Measurements from ENCODE around the gene MLNR.
A peak's percentile ranks its signal among the peaks of the same experiment; 100 is the strongest.

MLNR gene, protein sequence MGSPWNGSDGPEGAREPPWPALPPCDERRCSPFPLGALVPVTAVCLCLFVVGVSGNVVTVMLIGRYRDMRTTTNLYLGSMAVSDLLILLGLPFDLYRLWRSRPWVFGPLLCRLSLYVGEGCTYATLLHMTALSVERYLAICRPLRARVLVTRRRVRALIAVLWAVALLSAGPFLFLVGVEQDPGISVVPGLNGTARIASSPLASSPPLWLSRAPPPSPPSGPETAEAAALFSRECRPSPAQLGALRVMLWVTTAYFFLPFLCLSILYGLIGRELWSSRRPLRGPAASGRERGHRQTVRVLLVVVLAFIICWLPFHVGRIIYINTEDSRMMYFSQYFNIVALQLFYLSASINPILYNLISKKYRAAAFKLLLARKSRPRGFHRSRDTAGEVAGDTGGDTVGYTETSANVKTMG

DNA sequence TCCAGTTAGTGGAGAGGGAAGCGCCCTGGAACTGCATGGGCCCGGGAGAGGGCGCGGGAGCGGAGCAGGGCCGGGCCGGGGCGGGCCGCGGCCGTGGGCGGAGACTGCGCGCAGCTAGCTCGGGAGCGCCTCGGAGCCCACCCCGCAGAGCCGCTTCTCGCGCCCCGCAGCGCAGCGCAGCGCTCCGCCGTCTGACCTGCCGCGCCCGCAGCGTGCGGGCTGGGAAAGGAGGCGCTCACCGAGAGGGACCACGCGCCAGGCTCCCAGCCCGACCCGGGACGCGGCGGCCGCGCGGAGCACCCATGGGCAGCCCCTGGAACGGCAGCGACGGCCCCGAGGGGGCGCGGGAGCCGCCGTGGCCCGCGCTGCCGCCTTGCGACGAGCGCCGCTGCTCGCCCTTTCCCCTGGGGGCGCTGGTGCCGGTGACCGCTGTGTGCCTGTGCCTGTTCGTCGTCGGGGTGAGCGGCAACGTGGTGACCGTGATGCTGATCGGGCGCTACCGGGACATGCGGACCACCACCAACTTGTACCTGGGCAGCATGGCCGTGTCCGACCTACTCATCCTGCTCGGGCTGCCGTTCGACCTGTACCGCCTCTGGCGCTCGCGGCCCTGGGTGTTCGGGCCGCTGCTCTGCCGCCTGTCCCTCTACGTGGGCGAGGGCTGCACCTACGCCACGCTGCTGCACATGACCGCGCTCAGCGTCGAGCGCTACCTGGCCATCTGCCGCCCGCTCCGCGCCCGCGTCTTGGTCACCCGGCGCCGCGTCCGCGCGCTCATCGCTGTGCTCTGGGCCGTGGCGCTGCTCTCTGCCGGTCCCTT lies at the start of gene MLNR:
Gene MLNR (plus strand): TSS at position 303 of the 820 bp plus-strand sequence. CDS start 0 bp downstream, at position 303.
- no peak for DNase-seq (ENCODE audit: low spot score)
- FAIRE-seq, result no peak

DNA sequence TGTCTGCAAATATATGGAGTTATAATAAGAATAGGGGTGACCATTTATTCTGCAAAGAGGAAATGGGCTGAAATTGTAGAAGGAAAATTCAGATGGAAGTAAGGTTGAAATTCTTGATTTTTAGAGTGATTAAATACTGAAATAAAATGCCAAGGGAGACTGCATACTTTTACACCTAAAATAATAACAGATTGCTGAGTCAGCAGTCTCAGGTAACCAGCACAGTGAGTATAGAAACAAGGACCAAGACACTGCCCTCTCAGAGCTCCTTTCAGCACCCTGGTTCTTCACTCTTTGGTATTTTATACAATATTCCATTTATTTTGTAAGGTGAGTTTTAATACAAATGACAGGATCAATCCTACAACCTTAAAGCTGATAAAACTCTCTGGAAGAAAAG lies 48.8 kb upstream of the MLNR start:
- DNase-seq (ENCODE audit: low spot score), result no peak
- no peak for FAIRE-seq

DNA sequence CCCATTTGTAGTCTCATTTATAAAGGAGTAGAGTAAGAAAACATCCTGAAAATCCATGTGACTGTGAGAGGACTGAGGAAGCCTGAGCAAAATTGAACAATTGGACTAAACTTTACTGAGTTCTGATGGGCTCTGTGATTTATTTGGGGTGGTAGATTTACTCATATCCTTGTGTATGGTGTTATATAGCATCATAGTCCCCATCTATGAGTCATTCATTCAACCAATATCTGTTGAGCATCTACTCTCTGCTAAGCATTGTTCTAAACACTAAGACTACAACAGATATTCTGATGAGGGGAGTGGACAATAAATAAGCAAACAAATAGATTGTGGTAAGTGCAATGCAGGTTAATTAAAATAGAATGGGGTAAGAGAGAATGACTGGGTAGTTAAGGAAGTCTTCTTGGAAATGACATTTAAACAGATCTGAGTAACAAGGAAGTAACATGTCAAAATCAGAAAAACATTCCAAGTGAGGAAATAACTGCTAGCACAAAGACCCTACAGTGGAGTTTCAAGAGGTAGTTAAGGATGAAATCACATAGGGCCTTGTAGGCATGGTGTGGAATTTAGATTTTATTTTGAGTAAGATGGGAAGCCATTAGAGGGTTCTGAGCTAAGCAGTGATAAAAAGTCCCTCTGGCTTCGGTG lies 36.3 kb upstream of the MLNR start:
- FAIRE-seq (no peak), DNase-seq (ENCODE audit: low spot score) (no peak)

DNA sequence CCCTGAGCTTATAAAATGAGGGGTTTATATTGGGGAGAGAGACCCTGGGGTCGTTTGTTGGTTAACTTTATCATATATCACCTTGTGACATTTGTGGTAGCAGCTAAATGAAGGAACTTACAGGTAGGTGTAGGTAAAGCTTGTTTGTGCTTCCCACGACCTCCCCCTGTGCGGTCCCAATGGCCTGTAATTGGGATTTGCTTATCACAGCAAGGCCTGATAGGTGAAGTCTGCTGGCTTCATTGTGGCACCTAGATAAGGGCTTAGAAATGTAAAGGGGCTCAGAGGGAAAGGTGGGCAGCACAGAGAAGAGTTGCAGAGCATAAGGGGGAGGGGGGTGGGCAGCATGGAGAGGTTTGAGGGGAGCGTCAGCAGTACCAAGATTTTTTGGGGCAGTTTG lies 35.5 kb upstream of the MLNR start:
- DNase-seq (ENCODE audit: low spot score) (no peak), FAIRE-seq (no peak)

DNA sequence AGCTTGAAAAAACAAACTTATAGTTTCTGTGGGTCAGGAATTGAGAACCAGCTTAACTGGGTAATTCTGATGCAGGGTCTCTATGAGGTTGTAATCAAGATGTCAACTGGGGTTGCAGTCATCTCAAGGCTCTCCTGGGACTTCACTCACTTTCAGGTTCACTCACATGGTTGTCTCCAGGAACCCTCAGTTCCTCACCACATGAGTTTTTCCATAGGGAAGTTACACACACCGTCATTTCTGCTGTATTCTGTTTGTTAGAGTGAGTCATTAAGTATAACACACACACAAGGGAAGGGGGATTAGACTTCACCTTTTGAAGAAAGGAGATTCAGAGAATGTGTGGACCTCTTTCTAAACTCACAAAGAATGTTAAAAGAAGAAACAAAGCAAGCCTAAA lies 34.9 kb upstream of the MLNR start:
- FAIRE-seq, result no peak

DNA sequence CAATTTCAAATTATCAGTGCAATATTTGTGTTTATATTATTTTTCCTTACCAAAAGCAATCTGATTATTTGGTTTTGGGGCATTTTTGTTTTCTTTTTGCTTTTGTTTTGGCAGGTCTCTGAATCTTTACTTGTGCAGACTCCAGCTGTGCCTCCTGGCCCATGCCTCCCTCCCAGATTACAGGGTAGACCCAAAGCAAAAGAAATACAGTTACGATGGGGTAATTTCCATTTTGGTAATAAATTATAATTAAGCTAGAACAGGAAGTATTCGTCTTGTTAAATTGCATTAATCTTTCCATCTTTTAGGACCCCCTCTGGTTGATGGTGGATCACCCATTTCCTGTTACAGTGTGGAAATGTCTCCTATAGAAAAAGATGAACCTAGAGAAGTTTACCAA lies 29.2 kb upstream of the MLNR start:
- DNase-seq (ENCODE audit: low spot score), result no peak
- FAIRE-seq, result no peak

More for the DNA sequence above, 34.9 kb upstream of the MLNR start:
- no peak for DNase-seq (ENCODE audit: low spot score)

DNA sequence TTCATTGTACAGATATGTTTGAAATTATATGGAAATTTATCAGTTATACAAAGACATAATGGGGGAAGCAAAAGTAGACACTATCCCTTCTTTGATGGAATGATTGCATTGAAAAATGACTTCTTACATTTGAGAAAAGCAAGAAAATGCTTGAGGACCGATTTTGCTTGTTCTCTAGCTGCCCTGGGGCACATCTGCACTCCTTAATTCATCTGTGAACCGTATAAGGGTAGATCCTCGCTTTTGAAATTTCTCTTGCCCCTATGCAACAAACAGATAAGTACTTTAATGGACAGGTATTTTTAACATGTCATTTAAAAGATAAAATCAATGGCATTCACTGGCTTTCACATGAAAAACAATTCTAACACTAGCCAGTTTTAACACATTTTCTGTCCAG lies 13.5 kb upstream of the MLNR start:
- FAIRE-seq, result no peak
- no peak for DNase-seq (ENCODE audit: low spot score)

DNA sequence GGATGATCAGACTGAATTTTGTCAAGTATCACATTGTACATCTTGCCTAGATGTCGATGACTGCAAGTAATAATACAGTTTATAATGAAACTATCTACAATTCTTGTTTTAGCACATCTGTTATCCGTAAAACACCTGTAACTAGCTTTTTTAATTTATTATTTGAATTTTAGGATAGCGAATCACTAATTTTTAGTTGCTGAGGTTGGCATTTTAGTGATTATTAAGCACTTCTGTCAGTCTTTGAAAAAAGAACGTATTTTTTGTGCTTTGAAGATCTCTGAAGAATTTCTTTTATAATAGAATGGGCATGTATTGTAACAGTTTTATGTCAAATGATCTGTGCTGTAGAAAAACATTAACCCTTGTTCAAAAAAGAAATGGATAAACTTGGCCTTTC lies 11.5 kb upstream of the MLNR start:
- FAIRE-seq (no peak), DNase-seq (ENCODE audit: low spot score) (no peak)

DNA sequence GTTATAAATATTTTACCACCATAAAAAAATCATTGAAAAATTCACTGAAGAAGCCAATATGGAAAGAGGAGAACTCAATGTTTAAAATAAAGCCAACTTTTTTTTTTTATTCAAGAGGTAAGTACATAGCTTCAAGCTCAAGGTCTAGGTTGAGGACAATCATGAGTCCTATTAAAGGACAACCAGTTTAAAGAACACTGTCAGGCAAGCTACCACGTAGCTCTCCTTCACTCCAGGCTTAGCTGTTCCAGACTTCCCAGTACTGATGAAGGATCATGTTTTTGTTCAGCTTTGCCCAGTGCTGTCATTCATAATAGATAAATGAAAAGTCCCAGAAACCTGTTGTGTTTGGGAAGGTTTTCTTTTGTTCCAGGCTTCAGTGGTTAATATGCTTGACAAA lies 10.0 kb upstream of the MLNR start:
- FAIRE-seq, result no peak
- DNase-seq (ENCODE audit: low spot score), result no peak

DNA sequence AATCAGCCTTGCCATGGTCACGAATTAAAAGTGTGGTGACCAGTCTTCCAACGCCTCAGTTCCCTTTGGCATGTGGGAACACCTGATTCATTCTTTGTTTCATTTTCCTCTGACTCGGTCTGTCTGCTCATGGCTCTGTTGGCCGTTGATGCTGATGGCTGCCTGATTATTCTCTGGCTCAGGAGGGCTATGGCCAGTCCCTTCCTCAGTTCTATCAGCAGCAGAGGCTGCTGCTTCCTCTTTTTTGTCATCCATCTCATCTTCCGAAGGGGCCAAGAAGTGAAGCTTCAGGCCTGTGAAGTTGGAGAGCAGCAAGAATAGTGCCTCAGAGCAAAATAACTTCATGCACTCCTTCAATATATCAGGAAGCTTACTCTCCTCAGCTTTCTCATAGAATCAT lies 9.5 kb upstream of the MLNR start:
- no peak for DNase-seq (ENCODE audit: low spot score)
- no peak for FAIRE-seq

DNA sequence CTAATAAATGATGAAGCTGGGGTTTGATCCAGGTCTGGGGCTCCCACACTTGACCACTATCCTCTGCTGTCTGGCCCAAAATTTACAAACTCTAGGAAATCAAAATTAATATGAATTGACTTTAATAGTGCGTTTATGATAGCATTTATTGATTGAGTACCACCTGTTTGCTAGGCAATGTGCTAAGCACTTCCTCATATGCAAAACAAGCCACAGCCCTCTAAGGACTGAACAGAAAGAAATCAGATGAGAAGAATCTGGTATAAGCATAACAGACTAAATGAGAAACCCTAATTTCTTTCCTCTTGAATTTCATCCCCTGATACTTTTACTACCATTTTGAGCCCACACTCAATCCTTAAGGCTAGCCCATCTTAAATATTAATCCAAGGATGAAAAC lies 6.6 kb upstream of the MLNR start:
- no peak for FAIRE-seq

DNA sequence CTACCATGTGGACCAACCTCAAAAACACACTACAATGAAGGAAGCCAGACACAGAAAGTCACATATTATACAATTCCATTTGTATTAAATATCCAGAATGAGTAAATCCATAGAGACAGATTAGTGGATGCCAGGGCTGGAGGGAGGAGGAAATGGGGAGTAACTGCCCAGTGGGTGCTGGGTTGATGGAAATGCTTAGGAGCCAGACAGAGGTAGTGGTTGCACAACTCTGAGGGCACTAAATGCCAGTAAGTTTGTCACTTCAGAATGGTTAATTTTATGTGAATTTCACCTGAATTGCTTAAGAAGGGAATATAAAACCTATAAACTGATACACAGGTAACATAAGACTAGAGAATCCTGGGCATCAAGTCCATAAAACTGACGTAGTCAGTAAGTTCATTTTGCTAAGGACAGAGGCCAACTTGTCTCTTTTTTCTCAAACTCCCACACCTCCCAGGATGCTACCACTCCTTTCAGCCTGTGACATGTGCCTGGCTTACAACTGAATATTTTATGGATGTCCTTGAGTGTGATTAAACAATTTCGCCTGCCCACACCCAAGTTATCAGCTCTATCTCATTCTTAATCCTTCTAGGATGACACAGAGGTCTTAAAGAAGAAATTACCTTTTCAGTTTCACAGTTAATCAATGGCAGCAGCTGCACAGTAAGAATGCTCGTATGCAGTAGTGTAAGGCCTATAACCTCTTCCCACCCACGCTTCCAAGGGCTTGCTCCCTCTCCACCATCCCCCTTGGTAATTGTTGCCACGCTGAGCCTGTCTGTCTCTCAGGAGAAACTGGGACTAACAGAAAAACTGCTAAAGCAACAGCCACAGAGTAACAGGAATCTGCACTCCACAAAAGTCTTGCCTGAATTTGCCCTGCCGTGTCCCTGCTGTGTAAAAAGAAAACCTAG lies 5.9 kb upstream of the MLNR start:
- no peak for FAIRE-seq
- no peak for DNase-seq (ENCODE audit: low spot score)

More for the DNA sequence above, 6.6 kb upstream of the MLNR start:
- DNase-seq (ENCODE audit: low spot score), result no peak

DNA sequence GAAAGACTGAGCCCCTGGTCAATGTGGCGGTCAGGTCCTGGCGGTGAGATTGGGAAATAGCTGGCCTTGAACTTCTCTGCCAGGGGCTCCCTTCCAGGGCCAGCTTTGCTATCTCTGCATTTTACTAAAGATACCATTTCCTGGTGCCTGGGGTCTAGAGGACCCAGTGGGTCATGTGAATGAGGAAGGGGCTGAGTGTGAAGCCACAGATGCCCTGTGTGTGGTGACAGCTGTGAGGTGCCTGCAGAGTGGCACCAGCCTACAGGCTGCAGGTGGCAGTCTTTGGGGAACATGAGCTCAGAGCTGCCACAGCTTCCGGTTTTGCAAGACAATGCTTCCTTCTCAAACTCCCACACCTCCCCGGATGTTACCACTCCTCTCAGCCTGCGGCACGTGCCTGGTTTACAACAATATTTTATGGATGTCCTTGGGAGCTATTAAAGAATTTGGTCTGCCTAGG lies 5.2 kb upstream of the MLNR start:
- FAIRE-seq, result no peak
- DNase-seq (ENCODE audit: low spot score), result peak; percentile 33

DNA sequence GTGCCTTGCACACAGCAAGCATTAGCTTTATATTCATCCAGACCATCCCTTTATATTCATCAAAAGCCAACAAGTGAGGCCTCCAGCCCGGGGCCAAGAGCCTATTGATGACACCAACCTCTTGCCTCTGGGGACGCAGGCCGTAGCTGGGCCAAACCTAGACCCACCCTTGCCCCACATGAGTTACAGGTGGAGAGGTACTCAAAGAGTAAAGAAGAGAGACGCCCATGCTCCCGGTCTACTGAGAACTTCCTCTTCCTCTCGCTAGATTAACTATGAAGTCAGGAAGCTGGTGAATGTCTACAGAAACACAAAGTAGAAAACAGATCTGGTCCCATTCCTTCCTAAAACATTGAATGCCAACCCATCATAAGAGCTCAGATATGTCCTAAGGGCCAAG lies 3.8 kb upstream of the MLNR start:
- no peak for DNase-seq (ENCODE audit: low spot score)
- no peak for FAIRE-seq

DNA sequence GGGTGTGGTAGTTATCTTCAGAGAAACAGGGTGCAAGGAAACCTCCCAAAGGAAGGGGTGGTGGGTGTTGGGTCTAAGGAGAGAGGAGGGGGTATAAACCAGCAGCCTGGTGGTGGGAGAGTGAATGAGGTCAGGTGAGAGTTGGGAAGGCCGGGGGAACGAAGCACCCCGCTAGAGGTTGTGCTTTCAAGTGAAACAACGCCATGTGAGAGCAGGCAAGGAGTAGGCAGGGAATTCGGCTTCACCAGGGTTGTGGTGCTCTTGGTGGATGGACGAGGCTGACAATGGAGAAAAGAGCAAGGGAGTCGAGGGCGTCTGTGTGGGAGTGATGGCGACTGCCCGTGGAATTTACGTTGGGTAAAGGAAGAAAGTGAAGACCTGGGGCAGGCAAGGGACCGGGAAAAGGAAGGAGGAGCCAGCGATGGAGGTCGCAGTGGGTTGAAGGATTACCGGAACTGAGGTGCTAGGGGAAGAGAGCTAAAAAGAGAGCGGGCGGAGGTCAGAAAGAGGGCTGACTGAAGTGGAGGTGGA lies 2.1 kb upstream of the MLNR start:
- FAIRE-seq (no peak), DNase-seq (ENCODE audit: low spot score) (no peak)

DNA sequence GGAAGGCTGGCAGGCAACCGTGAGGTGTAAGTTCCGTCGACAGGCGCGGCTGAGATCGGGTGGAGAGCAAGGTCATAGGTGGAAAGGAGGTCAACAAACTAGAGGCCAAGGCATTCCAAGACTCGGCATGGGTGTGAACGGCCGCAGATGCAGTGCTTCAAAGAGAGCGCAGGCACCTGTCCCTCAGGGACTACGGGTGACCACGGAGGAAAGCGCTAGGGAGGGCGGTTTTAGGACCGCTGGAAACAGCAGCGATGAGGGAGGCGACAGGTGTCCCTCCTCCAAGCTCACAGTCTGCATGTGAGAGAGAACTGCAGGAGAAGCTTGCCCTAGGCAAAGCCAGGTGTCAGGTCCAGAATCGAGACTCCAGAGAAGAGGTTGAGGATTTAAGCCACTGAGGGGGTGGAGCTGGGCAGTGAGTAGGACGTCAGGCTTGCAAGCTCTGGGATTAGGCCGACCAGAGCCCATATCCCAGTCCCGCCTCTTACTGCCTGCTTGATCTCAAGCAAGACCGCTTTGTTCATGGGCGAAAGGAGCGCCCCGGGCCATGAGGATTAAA lies 1.6 kb upstream of the MLNR start:
- DNase-seq (ENCODE audit: low spot score) (no peak), FAIRE-seq (no peak)

DNA sequence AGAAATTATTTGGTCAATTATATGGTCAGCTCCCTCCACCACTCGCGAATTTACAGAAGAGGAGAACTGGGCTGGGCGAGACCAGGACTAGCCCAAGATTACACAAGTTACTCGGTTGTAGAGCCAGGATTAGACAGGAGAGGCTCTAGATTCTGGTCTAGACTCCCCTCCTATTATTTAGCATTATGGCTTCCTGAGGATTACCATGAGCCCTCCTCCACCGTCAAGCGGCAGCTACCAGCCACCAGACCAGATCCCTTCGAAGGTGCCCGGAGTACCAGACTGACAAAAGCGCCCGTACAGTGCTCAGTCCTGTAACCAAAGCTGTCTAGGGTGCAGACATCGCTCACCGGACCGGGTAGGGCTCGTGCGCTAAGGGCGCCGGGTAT lies 497 bp upstream of the MLNR start:
- FAIRE-seq (no peak), DNase-seq (ENCODE audit: low spot score) (no peak)

DNA sequence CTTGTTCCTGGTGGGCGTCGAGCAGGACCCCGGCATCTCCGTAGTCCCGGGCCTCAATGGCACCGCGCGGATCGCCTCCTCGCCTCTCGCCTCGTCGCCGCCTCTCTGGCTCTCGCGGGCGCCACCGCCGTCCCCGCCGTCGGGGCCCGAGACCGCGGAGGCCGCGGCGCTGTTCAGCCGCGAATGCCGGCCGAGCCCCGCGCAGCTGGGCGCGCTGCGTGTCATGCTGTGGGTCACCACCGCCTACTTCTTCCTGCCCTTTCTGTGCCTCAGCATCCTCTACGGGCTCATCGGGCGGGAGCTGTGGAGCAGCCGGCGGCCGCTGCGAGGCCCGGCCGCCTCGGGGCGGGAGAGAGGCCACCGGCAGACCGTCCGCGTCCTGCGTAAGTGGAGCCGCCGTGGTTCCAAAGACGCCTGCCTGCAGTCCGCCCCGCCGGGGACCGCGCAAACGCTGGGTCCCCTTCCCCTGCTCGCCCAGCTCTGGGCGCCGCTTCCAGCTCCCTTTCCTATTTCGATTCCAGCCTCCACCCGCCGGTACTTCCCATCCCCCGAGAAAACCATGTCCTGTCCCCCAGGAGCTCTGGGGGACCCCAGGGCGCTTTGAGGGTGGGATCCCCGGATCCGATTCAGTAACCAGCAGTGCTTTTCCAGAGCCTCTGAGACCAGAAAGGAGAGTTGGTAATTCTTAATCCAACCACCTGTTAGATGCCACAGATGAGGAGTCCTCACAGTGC lies 885 bp downstream of the MLNR start:
- DNase-seq (ENCODE audit: low spot score), result no peak

DNA sequence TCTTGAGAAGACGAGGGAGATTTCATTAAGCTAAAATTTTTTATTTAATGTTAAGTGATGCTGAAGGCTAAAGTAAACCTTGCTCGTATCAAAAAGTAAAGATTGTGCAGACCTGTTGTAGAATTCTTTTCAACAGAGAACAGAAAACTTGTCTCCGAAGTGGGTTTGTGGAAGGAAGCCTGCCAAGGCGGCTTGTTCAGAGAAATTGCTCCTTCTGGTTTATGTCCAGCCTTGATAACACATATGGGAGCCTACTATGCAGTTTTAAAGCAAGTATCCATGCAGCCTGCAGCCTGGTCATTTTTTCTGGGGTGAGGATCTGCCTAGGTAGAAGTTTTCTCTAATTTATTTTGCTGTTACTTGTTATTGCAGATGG lies 1.4 kb downstream of the MLNR start:
- no peak for DNase-seq (ENCODE audit: low spot score)
- no peak for FAIRE-seq

More for the DNA sequence above, 885 bp downstream of the MLNR start:
- no peak for FAIRE-seq

Measured in urothelium cell line (cell line).